Stimulated activated CD4-positive, alpha-beta T cell treated with anti-CD3 and anti-CD28 coated beads, TNF-alpha, amount 100 ng/mL, for 24 hours (primary cell): ENCODE measurements around the gene SGSM1.
A peak's percentile ranks its signal among the peaks of the same experiment; 100 is the strongest.

Experiments
- DNase-seq, 3 experiments: peaks; one replicate each; pipeline ENCODE4 v3.0.0-alpha.2; 2020; ENCODE audit warnings: low read depth in 3 of 3

The SGSM1 gene

DNA sequence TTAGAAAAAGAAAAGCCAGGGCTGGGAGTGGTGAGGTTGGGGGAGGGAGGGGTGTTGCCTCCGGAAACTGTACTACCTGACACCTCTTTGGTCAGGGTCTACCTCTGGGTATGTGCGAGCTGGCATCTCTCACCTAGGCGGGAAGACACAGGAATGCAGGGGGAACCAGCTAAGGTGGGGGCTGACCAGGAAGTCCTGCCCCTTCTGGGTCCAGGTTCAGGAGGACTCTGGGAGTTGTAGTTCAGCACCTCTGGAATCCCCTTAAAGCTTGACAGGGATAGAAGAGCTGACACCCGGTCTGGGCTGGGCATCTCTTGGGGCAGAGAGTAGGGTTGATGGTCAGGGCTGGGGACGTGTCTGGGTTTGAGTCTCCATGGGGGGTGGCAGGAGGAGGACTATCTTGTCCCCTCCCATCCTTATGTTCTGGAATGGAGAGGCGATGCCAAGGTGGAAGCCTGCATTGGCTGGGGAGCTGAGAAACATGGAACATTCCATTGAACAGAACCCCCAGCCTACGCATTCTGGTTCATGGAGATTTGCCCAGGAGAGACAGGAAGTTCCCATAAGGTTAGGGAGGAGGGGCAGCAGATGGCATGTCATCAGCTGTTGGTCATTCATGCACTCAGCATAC, 144.4 kb downstream of the SGSM1 start:
- no peak for DNase-seq

DNA sequence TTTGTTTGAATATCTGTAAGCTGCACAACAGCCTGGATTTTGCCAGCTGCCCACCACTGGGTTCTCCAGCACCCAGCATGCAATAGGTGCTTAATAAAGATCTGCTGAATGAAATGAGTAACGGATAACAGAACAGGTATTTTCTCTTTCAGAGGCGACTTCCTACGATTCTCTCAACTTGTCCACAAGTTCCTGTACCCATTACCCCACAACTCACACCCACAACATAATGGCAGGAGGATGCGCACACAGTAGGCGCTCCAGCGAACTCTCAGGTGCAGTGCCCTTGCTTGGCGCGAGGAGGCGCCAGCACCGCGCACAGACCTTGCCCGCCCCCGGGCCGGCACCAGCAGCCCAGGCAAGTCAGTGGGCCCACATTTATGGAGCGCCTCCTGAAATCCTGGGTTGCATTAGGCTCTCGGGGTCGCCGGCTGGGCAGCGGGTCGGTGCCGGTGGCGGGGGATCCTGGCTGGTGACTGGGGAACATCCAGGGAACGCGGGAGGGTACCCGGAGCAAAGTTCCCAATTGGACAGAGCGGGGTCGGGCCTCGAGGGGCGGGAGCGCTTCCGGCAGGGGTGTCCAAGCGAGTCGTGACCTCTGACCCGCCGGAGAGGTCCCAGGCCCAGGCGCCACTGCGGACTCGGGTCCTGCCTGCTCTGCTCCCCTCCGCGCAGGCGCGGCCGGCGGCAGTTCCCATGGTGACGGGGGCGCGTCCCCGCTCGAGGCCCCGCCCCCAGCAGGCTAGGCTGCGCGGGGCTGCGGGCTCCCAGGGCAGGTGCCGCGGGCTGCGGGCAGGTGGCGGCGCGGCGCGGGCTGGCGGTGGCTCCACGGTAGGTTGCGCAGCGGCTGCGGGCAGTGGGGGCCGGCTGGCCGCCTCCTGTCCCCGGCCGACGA, 146.2 kb downstream of the SGSM1 start, which contains the start of gene KIAA1671:
Gene KIAA1671, plus strand, starts transcription at position 775 of the 895 bp plus-strand sequence. CDS start 75,284 bp downstream, outside the sequence.
- DNase-seq = peak; percentile 69 to 81 (median 74)

DNA sequence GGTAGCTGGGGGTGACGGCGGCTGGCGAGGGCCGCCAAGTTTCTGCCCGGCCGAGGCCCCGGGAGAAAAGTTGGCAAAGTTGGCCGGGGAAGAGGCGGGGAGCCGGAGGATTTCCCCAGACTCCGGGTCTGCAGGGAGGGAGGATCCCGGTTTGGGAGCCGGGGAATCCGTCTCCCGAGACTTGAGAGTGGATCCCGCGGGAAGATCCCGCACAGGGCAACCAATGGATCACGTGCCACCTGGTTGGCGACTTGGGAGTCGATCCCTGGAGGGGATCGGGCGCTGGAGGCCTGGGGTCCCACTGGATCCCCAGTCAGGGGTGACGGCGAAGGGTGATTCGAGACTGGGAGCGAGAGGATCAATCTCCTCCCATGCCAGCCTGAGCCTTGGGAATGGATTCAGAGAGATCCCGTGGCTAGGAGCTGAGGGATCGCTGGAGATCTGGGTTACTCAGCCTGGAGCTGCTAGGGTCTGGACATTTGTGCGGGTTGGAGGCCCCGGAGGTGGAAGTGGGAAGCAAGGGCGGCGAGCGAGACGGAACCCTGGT, 146.9 kb downstream of the SGSM1 start:
- DNase-seq = no peak

DNA sequence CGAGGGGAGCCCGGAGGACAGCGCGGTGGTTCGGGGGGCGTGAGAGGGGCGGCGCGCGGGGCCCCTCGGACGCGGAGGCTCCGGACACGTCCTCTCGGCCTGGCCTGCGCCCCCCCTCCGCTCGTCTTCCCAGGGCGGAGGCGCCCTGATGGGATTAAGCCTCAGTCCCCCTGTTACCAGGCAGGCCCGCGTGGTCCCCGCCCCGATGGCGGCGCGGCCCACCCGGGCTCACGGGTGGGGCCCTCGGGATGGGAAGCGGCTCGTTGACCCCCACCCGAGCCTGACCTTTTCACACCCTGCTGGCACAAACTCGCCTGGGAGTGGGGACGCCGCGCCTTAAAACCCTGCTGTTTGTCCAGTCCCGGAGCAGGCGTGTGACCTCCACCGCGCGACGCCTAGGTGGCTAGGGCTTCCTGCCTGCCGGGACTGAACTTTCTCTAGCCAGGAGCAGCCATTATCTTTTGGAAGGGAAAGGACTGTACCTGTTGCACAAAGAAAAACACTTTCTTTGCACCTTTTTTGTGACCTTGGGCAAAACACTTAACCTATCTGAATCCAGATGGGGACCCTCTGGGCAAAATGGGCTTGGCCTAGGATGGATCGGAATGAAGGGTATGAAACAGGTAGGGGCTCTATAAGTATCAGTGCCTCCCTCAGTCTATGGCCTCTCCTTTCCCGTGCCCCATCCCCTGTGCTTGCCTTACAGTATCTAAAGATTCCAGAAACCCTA, 147.5 kb downstream of the SGSM1 start:
- DNase-seq = no peak

DNA sequence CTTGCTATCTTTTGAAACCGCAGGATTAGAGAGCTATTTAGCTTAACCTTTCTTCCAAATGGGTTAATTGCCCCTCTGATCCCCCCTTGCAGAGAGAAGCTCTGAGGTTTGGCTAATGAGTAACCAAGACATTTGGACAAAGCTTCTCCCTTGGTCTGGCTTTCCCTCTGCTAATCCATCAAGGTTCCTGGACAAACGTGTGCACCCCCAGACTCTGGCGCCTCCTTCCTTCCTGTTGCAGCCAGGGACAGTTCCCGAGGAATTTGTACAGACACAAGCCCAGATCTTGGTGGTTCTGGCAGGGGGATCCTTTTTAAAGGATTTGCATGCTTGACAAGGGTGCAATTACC, 148.1 kb downstream of the SGSM1 start:
- no peak for DNase-seq

DNA sequence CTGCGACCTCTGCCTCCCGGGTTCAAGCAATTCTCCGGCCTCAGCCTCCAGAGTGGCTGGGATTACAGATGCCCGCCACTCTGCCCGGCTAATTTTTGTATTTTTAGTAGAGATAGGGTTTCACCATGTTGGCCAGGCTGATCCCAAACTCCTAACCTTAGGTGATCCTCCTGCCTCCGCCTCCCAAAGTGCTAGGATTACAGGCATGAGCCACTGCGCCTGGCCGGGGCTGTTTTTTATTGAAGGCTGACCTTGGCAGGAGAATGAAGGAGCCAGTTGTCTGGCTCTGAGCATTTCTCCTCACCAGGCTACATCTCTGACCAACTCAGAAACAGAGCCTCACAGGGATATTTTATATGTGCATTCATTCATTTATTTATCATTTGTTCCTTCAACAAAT, 148.8 kb downstream of the SGSM1 start:
- no peak for DNase-seq

DNA sequence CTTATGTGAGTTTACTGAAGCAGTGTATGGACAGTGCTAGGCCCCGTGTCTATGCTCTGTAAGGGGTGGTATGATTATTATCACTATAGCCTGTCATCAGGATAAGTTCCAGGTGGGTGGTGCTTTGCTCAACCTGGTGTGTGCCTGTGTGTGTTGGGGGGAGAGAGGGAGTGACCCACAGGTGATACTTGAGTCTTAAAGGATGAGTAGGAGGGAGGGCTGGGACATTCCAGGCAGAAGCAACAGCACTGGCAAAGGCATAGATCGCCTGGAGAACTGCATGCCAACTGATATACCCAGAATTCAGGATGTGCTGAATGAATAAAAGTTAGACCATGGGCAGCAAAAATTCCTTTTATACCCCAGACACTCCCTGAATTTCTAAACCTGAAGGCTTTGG, 151.0 kb downstream of the SGSM1 start:
- no peak for DNase-seq

DNA sequence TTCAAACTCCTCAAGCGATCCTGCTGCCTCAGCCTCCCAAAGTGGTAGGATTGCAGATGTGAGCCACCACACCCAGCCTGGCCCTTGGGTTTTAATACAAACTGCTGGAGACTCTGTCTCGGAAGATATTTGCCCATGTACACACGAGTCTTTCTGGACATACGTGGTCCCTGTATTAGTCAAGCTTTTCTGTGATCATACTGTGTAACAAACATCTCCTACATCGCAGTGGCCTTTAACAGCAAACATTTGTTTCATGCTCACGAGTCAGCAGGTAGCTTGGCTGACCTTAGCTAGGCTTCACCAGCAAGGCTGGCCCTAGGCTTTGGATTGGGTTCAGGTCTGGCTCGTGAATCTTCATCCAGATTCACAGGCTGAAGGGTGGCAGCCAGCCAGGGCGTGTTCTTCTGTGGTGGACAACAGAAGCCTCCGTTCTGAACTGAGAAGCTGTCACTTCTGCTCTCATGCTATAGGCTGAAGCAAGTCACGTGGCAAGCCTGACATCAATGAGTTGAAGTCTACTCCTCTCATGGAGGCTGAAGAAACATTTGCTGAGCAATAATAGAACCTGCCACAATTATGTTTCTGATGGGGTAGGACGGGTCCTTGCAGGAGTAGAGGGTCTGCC, 155.3 kb downstream of the SGSM1 start:
- no peak for DNase-seq

DNA sequence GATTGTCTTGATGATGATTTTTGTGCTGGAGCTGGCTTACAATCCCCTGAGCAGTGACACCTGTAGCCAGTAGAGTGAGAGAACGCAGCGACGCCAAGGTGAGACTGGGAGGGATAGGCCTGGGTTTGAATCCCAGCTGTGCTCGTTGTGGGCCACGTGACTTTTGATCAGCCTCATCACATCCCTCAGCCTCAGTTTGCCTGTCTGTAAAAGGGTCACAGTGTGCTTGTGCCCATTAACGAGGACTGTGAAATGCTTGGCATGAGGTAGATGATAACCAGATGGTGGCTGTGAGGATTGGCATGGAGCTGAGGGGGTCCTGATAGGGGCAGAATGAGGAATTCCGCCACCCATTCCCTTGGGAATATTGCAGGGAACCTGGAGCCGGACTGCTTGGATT, 156.1 kb downstream of the SGSM1 start:
- DNase-seq = no peak

DNA sequence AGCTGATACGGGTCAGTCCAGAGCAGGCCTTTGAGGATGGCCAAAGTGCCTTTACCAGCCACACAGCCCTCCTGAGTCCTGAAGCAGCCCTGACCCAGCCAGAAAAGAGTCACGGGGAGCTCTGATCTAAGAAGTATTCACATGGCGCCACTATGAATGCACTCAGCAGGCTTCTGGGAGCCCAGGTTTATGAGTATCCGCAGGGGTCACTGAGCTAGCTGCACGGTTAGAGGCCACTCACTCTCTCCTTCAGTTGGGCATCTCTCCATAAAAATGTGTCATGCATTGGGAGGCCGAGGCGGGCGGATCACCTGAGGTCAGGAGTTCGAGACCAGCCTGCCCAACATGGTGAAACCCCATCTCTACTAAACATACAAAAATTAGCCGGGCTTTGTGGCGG, 156.8 kb downstream of the SGSM1 start:
- no peak for DNase-seq

DNA sequence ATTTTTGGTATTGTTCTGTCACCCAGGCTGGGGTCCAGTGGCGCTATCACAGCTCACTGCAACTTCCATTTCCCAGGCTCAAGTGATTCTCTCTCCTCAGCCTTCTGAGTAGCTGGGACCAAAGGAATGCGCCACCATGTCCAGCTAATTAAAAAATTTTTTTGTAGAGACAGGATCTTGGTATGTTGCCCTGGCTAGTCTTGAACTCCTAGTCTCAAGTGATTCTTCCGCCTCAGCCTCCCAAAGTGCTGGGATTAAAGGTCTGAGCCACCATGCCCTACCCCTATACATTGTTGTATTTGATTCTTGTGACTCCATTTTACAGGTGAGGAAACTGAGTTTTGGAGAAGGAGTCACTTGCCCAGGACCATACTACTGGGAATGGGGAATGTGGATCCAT, 158.4 kb downstream of the SGSM1 start:
- no peak for DNase-seq

DNA sequence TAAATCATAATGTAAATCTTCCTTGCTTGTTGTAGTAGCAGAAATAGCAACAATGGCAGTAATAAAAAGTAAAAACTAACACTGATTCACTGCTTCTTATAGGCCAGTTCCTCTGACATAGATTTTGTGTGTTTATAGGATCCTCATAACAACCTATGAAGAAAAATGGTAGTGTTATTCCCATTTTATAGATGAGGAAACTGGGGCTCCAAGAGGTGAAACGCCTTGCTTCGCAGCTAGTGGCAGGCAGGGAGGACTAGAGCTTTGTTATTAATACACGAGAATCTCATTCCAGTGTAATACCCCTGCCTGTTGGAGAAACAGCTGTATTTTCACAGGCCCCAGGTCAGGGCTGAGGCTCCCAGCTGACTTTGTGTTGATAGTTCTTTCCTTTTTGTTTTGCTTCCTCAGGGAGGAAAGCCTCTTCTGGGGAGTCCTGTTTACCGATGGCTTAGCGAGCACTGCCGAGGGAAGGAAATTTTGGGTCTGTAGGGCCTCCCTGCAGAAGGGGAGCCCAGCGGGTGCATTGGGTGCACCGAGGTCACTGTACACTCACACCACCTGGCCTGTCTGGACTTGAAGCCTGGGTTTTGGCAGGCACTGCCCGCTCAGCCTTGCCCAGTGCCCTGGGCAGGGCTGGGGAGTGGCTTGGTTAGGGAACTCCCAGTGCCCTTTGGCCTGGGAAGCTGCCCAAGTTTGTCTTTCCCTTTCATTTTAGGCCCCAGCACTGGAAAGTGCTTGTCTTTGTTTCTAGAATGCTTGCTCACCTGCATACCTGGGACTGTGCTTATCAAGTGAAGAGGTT, 160.0 kb downstream of the SGSM1 start:
- DNase-seq = no peak

DNA sequence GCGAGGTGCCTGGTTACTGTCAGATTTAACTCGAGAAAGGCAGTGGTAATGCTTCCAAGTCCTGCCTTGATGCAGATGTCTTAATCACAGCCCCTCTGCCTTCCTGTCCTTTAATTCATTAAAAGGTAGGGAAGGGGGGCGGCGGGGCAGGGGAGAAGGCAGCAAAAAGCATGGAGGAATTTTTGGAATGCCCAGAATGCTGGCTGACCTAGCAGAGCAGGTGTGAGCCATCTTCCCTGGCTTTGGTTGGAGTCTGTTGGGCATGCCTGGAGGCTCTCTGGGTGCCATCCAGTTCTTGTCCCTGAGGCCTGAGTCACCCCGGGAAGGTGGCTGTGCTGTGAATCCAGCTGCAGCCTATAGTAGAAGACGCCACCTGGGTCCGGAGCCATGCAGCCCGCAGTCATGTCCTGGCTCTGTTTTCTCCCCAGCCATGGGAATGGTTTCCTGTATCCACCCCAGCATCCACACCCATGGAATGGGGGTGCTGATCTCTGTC, 162.1 kb downstream of the SGSM1 start:
- no peak for DNase-seq

DNA sequence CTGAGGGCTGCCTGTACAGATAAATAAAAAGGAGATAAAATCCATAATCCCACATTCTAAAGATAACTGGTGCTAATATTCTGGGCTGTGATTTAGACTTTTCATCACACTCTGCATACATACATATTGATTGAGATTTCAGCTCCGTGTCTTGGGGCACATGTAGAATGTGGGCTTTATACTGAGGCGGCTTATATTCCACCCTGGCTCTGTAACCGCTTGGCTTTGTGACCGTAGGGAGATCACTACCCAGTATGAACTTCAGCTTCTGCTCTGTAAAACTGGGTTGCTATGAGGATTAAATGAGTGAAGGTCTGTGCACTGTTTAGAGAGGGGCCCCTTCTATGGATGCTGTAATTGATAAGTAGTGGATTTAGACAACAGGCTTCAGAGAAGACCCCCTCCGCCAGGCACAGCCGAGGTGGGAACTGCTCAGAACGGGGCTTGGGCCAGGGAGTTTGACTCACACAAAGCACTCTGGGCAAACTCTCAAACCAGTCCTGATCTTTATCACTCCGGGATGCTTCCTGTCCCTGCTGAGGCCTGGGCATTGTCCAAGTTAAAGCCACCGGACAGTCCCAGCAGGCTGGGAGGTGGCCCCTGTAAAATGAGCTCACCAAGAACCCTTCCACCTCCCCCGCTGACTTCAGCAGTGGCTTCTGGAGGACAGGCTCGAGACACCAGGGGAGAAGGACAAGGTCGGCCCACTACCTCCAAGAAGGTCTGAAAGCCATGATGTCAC, 163.7 kb downstream of the SGSM1 start:
- no peak for DNase-seq

DNA sequence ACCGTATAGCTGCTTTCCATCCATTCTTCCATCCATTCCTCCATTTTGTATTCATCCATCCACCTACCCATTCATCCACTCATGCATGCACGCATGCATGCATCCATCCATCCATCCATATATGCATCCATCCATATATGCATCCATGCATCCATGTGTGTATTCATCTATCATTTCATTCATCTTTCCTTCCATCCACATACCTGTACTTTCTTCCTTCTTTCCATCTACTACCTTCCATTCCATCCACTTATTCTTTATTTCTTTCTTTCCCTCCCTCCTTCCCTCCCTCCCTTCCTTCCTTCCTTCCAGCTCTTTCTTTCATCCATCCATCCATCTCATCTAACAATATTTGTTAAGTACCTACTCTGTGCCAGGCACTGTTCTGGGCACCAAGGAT, 166.4 kb downstream of the SGSM1 start:
- no peak for DNase-seq

DNA sequence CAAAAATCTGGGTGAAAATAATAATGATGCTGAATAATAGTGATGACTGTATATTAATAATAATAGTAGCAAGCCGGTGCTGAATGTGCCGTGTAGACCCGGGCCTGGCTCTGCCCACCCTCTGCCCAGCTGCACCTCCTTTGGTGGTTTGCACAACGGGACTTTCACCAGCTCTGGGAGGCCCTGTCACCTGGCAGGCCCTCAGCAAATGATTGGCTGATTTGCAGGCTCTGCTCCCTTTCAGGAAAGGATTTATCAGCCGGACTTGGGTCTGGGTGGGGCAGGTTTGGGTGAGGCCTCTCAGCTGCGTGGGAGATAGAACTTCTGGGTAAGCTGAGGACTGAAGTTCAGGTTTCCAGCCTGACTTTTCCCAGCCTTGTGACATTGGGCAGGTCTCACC, 167.9 kb downstream of the SGSM1 start:
- no peak for DNase-seq

DNA sequence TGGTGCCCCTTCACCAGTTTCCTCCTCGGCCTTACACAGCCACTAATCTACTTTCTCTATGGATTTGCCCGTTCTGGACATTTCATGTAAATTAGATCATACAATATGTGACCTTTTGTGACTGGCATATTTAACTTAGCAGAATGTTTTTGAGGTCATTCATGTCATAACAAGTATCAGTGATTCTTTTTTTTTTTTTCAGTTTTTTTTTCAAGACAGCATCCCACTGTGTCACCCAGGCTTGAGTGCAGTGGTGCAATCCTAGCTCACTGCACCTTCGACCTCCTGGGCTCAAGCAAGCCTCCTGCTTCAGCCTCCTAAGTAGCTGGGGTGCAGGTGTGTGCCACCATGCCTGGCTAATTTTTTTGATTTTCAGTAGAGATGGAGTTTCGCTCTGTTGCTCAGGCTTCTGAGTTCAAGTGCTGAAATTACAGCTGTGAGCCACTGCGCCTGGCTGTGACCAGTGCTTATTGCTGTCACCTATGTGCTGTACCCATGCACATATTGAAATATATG, 169.2 kb downstream of the SGSM1 start:
- no peak for DNase-seq

DNA sequence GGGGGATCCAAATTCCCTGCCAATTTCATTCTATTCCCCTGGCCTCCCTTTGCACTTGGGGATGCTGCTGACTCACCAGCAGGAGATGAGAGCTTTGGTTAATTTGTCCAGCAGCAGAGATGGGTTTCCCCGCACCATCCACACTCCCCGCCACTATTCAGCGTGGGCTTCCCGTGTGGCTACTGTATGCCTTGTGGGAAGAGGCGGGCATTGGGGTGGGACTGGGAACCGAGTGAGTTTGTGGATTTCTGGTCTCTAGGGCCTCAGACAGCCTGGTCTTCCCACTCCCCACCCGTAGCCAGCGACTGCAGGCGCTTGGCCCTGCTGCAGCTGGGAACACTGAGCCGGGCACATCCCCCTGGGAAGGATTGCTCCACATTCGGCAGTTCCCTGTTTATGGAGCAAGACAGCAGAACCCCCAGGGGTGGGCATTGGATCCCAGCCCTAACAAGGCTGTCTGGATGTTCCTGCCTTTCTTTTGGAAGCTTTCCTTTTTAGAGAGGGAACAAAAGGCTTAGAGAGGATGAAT, 169.9 kb downstream of the SGSM1 start:
- no peak for DNase-seq

DNA sequence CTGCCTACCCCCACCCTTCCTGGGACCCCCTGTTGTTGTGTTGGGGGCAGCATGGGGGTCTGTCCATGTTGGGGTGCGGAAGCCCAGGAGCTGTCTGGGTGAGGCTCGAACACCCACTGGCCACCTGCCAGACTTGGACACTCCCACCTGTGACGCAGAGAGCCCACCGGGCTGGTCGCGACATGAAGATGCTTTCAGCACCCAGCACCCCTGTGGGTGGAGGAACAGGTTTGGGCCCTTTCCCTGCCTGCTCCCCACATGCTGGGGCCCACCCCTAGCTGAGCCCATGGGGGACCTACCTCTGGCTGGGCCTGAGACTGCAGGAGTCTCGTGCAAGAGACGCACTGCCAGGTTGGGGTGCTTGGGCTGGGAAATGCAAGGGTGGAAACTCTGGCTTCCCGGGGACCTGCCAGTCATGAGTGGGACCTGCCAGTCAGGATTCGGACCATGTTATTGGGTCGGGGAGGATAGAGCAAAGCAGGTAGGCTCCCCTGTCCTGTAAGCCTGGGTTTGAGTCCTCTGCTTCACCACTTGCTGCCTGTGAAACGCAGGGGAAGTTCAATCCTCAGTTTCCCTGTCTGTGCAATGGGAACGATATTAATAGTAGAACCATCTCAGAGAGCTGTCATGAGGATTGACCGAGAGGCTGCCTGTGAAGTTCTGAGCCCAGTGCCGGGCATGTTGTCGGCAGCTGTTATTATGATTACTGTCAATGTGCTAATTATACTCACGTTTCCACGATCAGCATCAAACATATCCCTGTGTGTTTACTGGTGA, 170.6 kb downstream of the SGSM1 start:
- DNase-seq = no peak
